HCT116 (cell line): ENCODE results near the gene ARHGAP18. TPM values are rescaled to one million over a fixed set of nuclear protein-coding genes. Genes with fewer than 3 reads are reported as not detected.
A peak's percentile ranks its signal among the peaks of the same experiment; 100 is the strongest.

Experiments
- ATAC-seq: fragments of 200-7000 bp; cut with Tn5 transposase; 2 replicates; pipeline ENCODE4 v1.9.1; 2020; ENCODE audit warnings: mild to moderate bottlenecking, moderate library complexity
- BruUV-seq: library from RNA; stranded (reverse); fragments of 400-500 nt; replicated peaks from 2 replicates; lab custom pipeline; 2021; lab: Mats Ljungman, UMichigan
- CTCF ChIA-PET: fragments of 300-600 bp; sonication (Branson Sonifier 250); formaldehyde crosslinking; loops from one replicate; lab custom pipeline; 2021; ENCODE audit warnings: antibody characterized with exemption; lab: Charles Lee
- POLR2A ChIA-PET: fragments of 300-600, 350-600 bp; sonication (Branson Sonifier 250); formaldehyde crosslinking; loops from one replicate; lab custom pipeline; 2021; ENCODE audit warnings: antibody characterized with exemption; lab: Charles Lee
- RAD21 ChIA-PET, 2 experiments: fragments of 300-600 bp; sonication (Branson Sonifier 250); formaldehyde crosslinking; loops; one replicate each; lab custom pipeline; 2023; ENCODE audit warnings: low total read pairs in 2 of 2; ENCODE audit not compliant: uncharacterized antibody in 2 of 2, unreplicated experiment in 2 of 2, low non-redundant PET in 1 of 2; lab: Charles Lee
- DNase-seq: peaks from one replicate; pipeline ENCODE4 v3.0.0-alpha.2; 2010; ENCODE audit warnings: low read depth, low spot score
- H2AFZ ChIP-seq: fragments of 200-600 bp; shearing (Covaris generic), sonication (generic); 2 replicates; pipeline ENCODE4 v1.6.1; 2017; ENCODE audit warnings: low read depth, mixed run types, mixed read lengths, antibody characterized with exemption, low read length; ENCODE audit not compliant: poor library complexity, severe bottlenecking
- H3K27ac ChIP-seq: 2 replicates; pipeline ENCODE4 v1.5.1; 2012; ENCODE audit warnings: low read depth, low read length
- H3K27me3 ChIP-seq: fragments of 200-600 bp; sonication (generic); 2 replicates; pipeline ENCODE4 v1.6.1; 2016; ENCODE audit warnings: mixed run types, low read length, mixed read lengths; ENCODE audit not compliant: insufficient read depth
- H3K36me3 ChIP-seq, 2 experiments: fragments of 200-500 bp in 1 of 2; fragments of 200-600 bp in 1 of 2; sonication (Bioruptor generic) in 1 of 2; sonication (generic) in 1 of 2; 2 replicates each; pipeline versions ENCODE4 v1.5.1 to v1.6.1; 2014 to 2016; ENCODE audit warnings: low read length in 2 of 2, inconsistent platforms in 1 of 2, mixed read lengths in 1 of 2, mixed run types in 1 of 2; ENCODE audit not compliant: insufficient read depth in 2 of 2, control insufficient read depth in 1 of 2
- H3K4me1 ChIP-seq, 2 experiments: fragments of 200-600 bp in 1 of 2; sonication (generic) in 1 of 2; 2 replicates each; pipeline versions ENCODE4 v1.5.1 to v1.6.1; 2012 to 2017; ENCODE audit warnings: low read length in 2 of 2, inconsistent platforms in 1 of 2, mild to moderate bottlenecking in 1 of 2, mixed read lengths in 1 of 2, mixed run types in 1 of 2, moderate library complexity in 1 of 2; ENCODE audit not compliant: insufficient read depth in 2 of 2, control insufficient read depth in 1 of 2
- H3K4me2 ChIP-seq: fragments of 200-600 bp; sonication (generic); 2 replicates; pipeline ENCODE4 v1.6.1; 2017; ENCODE audit warnings: mixed run types, low read length, mixed read lengths
- H3K4me3 ChIP-seq, 2 experiments: fragments of 200-600 bp in 1 of 2; sonication (generic) in 1 of 2; replicated peaks in 1 of 2; 2 replicates each; pipeline ENCODE4 v1.5.1; 2011 to 2016; ENCODE audit warnings: low read length in 2 of 2, control low read depth in 1 of 2, low read depth in 1 of 2, mild to moderate bottlenecking in 1 of 2, mixed read lengths in 1 of 2, mixed run types in 1 of 2
- H3K79me2 ChIP-seq: fragments of 200-600 bp; sonication (generic); 2 replicates; pipeline ENCODE4 v1.6.1; 2017; ENCODE audit warnings: mild to moderate bottlenecking, mixed run types, low read length, moderate library complexity, mixed read lengths; ENCODE audit not compliant: insufficient read depth
- H3K9ac ChIP-seq: fragments of 200-600 bp; sonication (generic); 2 replicates; pipeline ENCODE4 v1.6.1; 2016; ENCODE audit warnings: low read length, mixed read lengths
- H3K9me2 ChIP-seq: fragments of 200-600 bp; sonication (generic), shearing (Covaris generic); 2 replicates; pipeline ENCODE4 v1.6.1; 2017; ENCODE audit warnings: mixed run types, mild to moderate bottlenecking, moderate library complexity; ENCODE audit not compliant: insufficient read depth
- H3K9me3 ChIP-seq, 2 experiments: fragments of 200-500 bp in 1 of 2; fragments of 200-600 bp in 1 of 2; sonication (Bioruptor generic) in 1 of 2; sonication (generic) in 1 of 2; 2 replicates each; pipeline ENCODE4 v1.6.1; 2014 to 2017; ENCODE audit warnings: low read length in 2 of 2, mixed read lengths in 2 of 2, inconsistent platforms in 1 of 2, low read depth in 1 of 2, mild to moderate bottlenecking in 1 of 2, mixed run types in 1 of 2, moderate library complexity in 1 of 2; ENCODE audit not compliant: control insufficient read depth in 1 of 2, insufficient read depth in 1 of 2
- H4K20me1 ChIP-seq: fragments of 200-600 bp; sonication (generic), shearing (Covaris generic); 2 replicates; pipeline ENCODE4 v1.6.1; 2017; ENCODE audit warnings: mixed run types, mild to moderate bottlenecking, moderate library complexity; ENCODE audit not compliant: insufficient read depth
- CEBPB ChIP-seq: IDR thresholded peaks from 2 replicates; pipeline ENCODE4 v1.6.1; 2012; ENCODE audit warnings: low read depth
- POLR2A ChIP-seq: IDR thresholded peaks from 2 replicates; pipeline ENCODE4 v1.7.0; 2011; ENCODE audit warnings: borderline replicate concordance; ENCODE audit not compliant: insufficient read depth, insufficient read length; ENCODE audit errors: extremely low read depth
- SIN3A ChIP-seq: IDR thresholded peaks from 2 replicates; pipeline ENCODE4 v1.6.1; 2012; ENCODE audit warnings: low read depth
- SP1 ChIP-seq: IDR thresholded peaks from 2 replicates; pipeline ENCODE4 v1.6.1; 2012; ENCODE audit warnings: low read depth
- intact Hi-C: fragments of 100-400 bp; cut with micrococcal nuclease; formaldehyde crosslinking; loops from 2 replicates; pipeline ENCODE4 v1.10.0; 2022
- total RNA-seq: library from RNA; stranded (reverse); gene quantifications from one replicate; pipeline ENCODE4 v1.2.1, GENCODE V29; 2021; ENCODE audit not compliant: unreplicated experiment
- TF ChIP-seq, protein P1 (sequence below): IDR thresholded peaks from 2 replicates; pipeline ENCODE4 v1.6.1; 2012; ENCODE audit warnings: low read depth

The ARHGAP18 gene
- total RNA-seq, 1 experiment from 2014 or later = 70.3 TPM

DNA sequence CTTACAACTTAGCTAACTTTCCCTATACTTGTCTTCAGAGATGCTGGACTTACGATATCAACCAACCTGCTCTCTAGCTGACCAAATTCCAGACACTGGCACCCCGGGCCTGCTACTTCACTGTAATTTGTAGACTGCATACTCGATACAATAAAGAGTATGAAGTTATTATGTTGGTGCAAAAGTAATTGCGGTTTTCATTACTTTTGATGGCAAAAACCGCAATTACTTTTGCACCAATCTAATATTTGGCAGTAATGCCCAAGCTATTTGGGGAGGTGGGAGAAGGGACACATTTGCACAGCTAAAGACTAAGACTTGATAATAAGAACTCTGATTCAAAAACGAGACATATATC lies 34.9 kb upstream of the ARHGAP18 start:
- peak overlapping the region; percentile 65 for H3K4me2 ChIP-seq
- CTCF ChIA-PET = interaction anchor here (1.2 to 2.3 kb wide), 7 partner anchors 14 to 276 kb away, joined by 3 to 12 read pairs (median 5); no protein-coding TSS in a partner anchor
- POLR2A ChIA-PET = interaction anchor here (0.8 to 1.9 kb wide), 4 partner anchors 8 to 99 kb away, joined by 3 to 6 read pairs (median 4); partner anchors contain the start of gene ARHGAP18

More for the DNA sequence above, 34.9 kb upstream of the ARHGAP18 start:
- Histone ChIP-seq H3K36me3 (no peaks in the 10 kb centered on the region), H3K4me3 (peak overlapping the region in 1 of 2 experiments; percentile 17; a peak in 2 of 4 replicates), H3K9me2 (no peaks in the 10 kb centered on the region), H3K9ac (peak overlapping the region; percentile 26; the same call in 1 of the 2 replicates), H3K27me3 (no peaks in the 10 kb centered on the region), H4K20me1 (no peaks in the 10 kb centered on the region), H3K79me2 (no peaks in the 10 kb centered on the region), H3K9me3 (no peaks in the 10 kb centered on the region), H3K4me1 (peaks cover 67 to 71% of the 10 kb centered on the region in 2 experiments), H3K27ac (peak overlapping the region; percentile 100), H2AFZ (peak overlapping the region; percentile 74)
- TF ChIP-seq, protein P1, sequence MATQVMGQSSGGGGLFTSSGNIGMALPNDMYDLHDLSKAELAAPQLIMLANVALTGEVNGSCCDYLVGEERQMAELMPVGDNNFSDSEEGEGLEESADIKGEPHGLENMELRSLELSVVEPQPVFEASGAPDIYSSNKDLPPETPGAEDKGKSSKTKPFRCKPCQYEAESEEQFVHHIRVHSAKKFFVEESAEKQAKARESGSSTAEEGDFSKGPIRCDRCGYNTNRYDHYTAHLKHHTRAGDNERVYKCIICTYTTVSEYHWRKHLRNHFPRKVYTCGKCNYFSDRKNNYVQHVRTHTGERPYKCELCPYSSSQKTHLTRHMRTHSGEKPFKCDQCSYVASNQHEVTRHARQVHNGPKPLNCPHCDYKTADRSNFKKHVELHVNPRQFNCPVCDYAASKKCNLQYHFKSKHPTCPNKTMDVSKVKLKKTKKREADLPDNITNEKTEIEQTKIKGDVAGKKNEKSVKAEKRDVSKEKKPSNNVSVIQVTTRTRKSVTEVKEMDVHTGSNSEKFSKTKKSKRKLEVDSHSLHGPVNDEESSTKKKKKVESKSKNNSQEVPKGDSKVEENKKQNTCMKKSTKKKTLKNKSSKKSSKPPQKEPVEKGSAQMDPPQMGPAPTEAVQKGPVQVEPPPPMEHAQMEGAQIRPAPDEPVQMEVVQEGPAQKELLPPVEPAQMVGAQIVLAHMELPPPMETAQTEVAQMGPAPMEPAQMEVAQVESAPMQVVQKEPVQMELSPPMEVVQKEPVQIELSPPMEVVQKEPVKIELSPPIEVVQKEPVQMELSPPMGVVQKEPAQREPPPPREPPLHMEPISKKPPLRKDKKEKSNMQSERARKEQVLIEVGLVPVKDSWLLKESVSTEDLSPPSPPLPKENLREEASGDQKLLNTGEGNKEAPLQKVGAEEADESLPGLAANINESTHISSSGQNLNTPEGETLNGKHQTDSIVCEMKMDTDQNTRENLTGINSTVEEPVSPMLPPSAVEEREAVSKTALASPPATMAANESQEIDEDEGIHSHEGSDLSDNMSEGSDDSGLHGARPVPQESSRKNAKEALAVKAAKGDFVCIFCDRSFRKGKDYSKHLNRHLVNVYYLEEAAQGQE = no peak
- TF ChIP-seq SP1 (peak; percentile 27; the same call in 1 of the 2 replicates), SIN3A (peak; percentile 22; the same call in 1 of the 2 replicates), CEBPB (peak; percentile 60; the same call in 1 of the 2 replicates), POLR2A (no peak)
- no peak for DNase-seq
- RAD21 ChIA-PET = interaction anchor here in 1 of 2 experiments (0.6 kb wide), 2 partner anchors 242 to 244 kb away, joined by 3 to 5 read pairs; no protein-coding TSS in a partner anchor
- intact Hi-C loops = loop anchor here (5.0 kb wide), 1 partner anchor 98 kb away; no protein-coding TSS in a partner anchor
- no peak for ATAC-seq
- no TSS peak for BruUV-seq
